Right cardiac atrium (tissue), 5 donors: Measurements from ENCODE around the gene P4HA1. TPM values are rescaled to one million over a fixed set of nuclear protein-coding genes. Genes with fewer than 3 reads are reported as not detected.

Source experiments
- ATAC-seq, 2 donors: fragments of 200-7000 bp; cut with Tn5 transposase; one replicate each; pipeline versions ENCODE4 v1.8.0 to v1.9.1; 2020; ENCODE audit warnings: moderate library complexity in 2 of 2, mild to moderate bottlenecking in 1 of 2
- DNase-seq, 3 donors: peaks; one replicate each; pipeline ENCODE4 v3.0.0-alpha.2; 2020
- H3K27ac ChIP-seq: one replicate; pipeline ENCODE4 v1.5.1; 2013; ENCODE audit warnings: mild to moderate bottlenecking, low read length, control low read depth, moderate library complexity
- H3K27me3 ChIP-seq: one replicate; pipeline ENCODE4 v1.6.1; 2013; ENCODE audit not compliant: control insufficient read depth, insufficient read depth
- H3K4me1 ChIP-seq: one replicate; pipeline ENCODE4 v1.6.1; 2013; ENCODE audit warnings: low read length; ENCODE audit not compliant: control insufficient read depth, insufficient read depth
- H3K4me3 ChIP-seq: one replicate; pipeline ENCODE4 v1.5.1; 2013; ENCODE audit warnings: low read length, control low read depth
- H3K9me3 ChIP-seq: one replicate; pipeline ENCODE4 v1.6.1; 2013; ENCODE audit warnings: low read length; ENCODE audit not compliant: control insufficient read depth
- WGBS: extraction: QIAGEN DNeasy Blood & Tissue Kit; methylation state at CpG from one replicate; pipeline ENCODE4 v1.1.7; 2013; 5-methylcytosine and 5-hydroxymethylcytosine counted together
- intact Hi-C, 4 donors: fragments of 100-400 bp; cut with DNase I; formaldehyde crosslinking; loops; one replicate each; pipeline versions ENCODE4 v1.11.0 to v1.14.0; 2022 to 2023
- polyA plus RNA-seq: library from polyadenylated mRNA; stranded (reverse); fragments of 200-250 nt; gene quantifications from one replicate; pipeline ENCODE4 v1.2.3, GENCODE V29; 2013
- total RNA-seq, 4 donors: library from RNA; stranded (reverse); fragmentation: NEBNext Ultra II Directional; extraction: Animal tissue kit (Norgen Biotek cat#: 25700); gene quantifications; one replicate each; pipeline ENCODE4 v1.2.1, GENCODE V29; 2021
- donor health status: healthy with polysubstance abuse.
- donor health status: DM: no; HTN: yes; CAD: no.
- donor health status: DM: no; HTN: no; CAD: no.
- donor health status: DM: no; HTN: yes; CAD: no; lungs with severe emphysema.
- donor health status: DM: yes; HTN: yes; CAD: no.

Gene P4HA1
- total and polyA plus RNA-seq, 5 donors, result 21.8 to 55.8 (median 43.5) TPM

DNA sequence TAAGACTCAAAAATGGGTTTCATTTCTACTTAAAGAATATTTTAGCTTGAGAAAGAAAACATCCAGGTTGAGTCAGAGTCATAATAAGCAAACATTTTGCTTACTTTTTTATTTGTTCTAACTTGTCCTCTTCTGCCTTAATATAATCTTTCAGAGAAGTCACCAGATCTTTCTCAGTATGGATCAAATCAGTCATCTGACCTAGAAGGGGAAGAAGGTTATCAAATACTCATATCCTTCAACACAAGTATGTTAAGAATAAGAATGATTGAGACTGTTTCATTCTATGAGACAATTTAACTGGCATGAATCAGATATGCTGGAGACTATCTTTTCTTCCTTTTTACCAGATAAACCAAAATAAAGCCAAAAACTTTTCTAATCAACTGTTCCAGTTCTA is 23.0 kb downstream of the P4HA1 start:
- intact Hi-C loops, result no loop called here
- no peak overlapping the region for H3K4me3 ChIP-seq
- no peak for ATAC-seq
- no peak for DNase-seq
- peaks cover 1% of the 10 kb centered on the region for H3K4me1 ChIP-seq
- H3K9me3 ChIP-seq, result no peaks in the 10 kb centered on the region
- no peaks in the 10 kb centered on the region for H3K27me3 ChIP-seq
- H3K27ac ChIP-seq, result no peak overlapping the region

- WGBS, result 76% methylated on average over 1 of the region's 1 CpG
- H3K27me3 ChIP-seq, result no peaks in the 10 kb centered on the region
- intact Hi-C loops, result no loop called here
- H3K9me3 ChIP-seq, result no peaks in the 10 kb centered on the region
- ATAC-seq (no peak), DNase-seq (no peak)
- no peak overlapping the region for H3K4me3 ChIP-seq
- H3K27ac ChIP-seq, result no peak overlapping the region
- peaks cover 2% of the 10 kb centered on the region for H3K4me1 ChIP-seq
These were observed 31.2 kb downstream of the P4HA1 start for GRCh38 chr10:73065441-73065840.

DNA sequence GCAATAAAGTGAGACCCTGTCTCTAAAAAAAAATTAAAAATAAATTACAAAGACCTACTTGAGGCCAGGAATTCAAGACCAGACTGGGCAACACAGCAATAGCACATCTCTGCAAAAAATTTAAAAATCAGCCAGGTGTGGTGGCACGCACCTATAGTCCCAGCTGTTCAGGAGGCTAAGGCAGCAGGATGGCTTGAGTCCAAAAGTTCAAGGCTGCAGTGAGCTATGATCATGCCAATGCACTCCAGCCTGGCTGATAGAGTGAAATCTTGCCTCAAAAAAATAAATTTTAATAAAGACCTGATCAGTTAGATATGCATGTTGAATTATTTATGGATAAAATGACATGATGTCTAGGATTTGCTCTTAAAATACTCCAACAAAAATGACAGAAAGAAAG is 34.9 kb downstream of the P4HA1 start:
- intact Hi-C loops, result no loop called here
- no peak for DNase-seq
- Histone ChIP-seq H3K4me1 (peaks cover 2% of the 10 kb centered on the region), H3K27me3 (no peaks in the 10 kb centered on the region), H3K4me3 (no peak overlapping the region), H3K27ac (no peak overlapping the region), H3K9me3 (no peaks in the 10 kb centered on the region)
- no peak for ATAC-seq
- WGBS, result 88% methylated on average over 1 of the region's 1 CpG

DNA sequence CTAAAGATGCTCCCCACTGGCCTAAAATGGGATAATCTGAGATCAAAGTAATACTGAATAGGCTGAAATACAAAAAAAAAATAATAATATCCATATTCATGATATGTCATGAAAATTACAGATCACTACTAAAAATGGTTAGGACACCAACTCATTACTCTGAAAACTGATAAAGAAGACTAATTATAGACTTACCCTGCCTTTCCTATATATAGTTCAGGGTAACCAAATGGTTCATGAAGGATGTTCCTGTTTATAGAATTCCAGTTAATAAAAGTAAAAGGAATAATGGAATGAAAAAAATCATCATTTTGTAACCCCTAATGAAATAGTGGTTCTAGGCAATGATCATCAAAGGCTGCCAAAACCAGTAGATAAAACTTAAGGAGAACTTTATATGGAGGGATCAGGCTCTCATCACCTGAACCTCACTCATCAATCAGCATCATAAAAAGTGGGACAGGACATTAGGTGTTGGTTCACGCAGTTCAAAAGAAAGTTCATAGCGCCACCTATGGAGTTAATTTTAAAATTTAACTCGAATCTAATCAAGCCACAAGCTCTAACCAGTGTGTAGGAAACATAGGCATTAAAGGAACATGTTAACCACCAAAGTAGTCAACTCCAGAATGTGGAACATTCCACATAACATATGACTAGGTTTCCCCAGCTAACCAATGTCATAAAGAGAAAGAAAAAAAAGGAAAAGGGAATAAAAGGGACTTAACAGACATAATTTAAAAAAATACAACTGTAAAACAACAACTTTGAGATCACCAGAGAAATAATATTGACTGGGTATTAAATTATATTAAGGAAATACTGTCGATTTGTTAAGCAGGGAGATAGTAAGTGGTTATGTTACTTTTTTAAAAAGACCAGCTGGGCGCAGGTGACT is 35.7 kb downstream of the P4HA1 start:
- H3K4me1 ChIP-seq, result peaks cover 2% of the 10 kb centered on the region
- no peaks in the 10 kb centered on the region for H3K9me3 ChIP-seq
- ATAC-seq, result peak; percentile 51 to 56
- H3K27me3 ChIP-seq, result no peaks in the 10 kb centered on the region
- 35% methylated on average over 5 of the region's 5 CpGs for WGBS
- DNase-seq, result no peak
- H3K4me3 ChIP-seq, result no peak overlapping the region
- intact Hi-C loops, result no loop called here
- H3K27ac ChIP-seq, result no peak overlapping the region

- intact Hi-C loops, result no loop called here
These were observed 36.5 kb downstream of the P4HA1 start for GRCh38 chr10:73060173-73060572.

DNA sequence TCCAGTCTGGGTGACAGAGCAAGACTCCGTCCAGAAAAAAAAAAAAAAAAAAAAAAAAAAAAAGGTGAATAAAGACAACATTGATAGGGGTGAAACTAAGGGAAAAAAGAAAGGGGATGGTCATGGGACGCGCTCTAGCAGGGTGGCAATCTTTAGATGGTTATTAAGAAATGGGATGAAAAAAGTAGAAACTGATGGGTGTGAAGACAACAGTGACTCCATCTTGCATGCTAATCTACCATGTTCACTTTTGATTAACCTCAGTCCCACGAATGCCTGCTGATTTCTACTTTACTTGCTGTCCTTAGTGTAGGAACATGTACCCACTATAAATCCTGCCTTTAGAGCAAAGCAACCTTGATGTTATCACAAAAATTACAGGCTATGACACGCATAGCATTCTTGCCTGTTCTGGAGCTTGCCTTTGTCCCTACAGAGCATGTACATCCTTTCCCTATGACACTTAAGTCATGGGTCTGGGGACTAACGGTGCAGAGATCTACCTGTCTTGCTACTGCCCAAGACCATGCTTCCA is 38.5 kb downstream of the P4HA1 start:
- H3K27me3 ChIP-seq, result no peaks in the 10 kb centered on the region
- intact Hi-C loops, result no loop called here
- no peak overlapping the region for H3K4me3 ChIP-seq
- WGBS, result 96% methylated on average over 6 of the region's 6 CpGs
- ATAC-seq (no peak), DNase-seq (no peak)
- H3K27ac ChIP-seq, result no peak overlapping the region
- H3K4me1 ChIP-seq, result peaks cover 2% of the 10 kb centered on the region
- H3K9me3 ChIP-seq, result no peaks in the 10 kb centered on the region

More at GRCh38 chr10:73060173-73060572, 36.5 kb downstream of the P4HA1 start:
- WGBS, result 79% methylated on average over 1 of the region's 1 CpG
- H3K4me1 ChIP-seq, result peaks cover 2% of the 10 kb centered on the region
- peak overlapping the region; percentile 68 for H3K27ac ChIP-seq
- H3K4me3 ChIP-seq, result no peak overlapping the region
- no peaks in the 10 kb centered on the region for H3K27me3 ChIP-seq
- DNase-seq (no peak), ATAC-seq (no peak)
- H3K9me3 ChIP-seq, result no peaks in the 10 kb centered on the region

- ATAC-seq (no peak), DNase-seq (no peak)
- Histone ChIP-seq H3K4me3 (no peak overlapping the region), H3K27me3 (no peaks in the 10 kb centered on the region), H3K9me3 (no peaks in the 10 kb centered on the region), H3K4me1 (no peaks in the 10 kb centered on the region), H3K27ac (no peak overlapping the region)
- WGBS, result 90% methylated on average over 2 of the region's 2 CpGs
- intact Hi-C loops, result no loop called here
These were observed 42.4 kb downstream of the P4HA1 start for GRCh38 chr10:73054286-73054685.

DNA sequence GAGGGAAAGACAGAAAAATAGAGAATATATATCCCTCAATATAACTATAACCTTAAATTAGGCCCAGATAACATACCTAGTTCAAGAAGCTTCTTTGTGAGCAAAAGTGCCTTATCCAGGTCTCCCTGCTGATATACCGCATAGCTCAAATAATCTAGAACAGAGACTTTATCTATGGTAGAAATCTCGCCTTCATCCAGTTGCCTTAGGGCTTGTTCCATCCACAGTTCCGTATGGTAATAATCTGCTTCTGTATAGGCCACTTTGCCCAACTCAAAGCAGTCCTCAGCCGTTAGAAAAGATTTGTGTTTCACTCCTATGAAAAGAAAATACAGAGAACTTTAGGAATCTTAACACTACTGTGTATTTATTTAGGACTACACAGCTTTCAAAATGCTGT is 43.4 kb downstream of the P4HA1 start:
- H3K27me3 ChIP-seq, result no peaks in the 10 kb centered on the region
- 89% methylated on average over 4 of the region's 4 CpGs for WGBS
- H3K4me3 ChIP-seq, result no peak overlapping the region
- ATAC-seq (no peak), DNase-seq (no peak)
- intact Hi-C loops, result no loop called here
- H3K9me3 ChIP-seq, result no peaks in the 10 kb centered on the region
- no peak overlapping the region for H3K27ac ChIP-seq
- H3K4me1 ChIP-seq, result no peaks in the 10 kb centered on the region

DNA sequence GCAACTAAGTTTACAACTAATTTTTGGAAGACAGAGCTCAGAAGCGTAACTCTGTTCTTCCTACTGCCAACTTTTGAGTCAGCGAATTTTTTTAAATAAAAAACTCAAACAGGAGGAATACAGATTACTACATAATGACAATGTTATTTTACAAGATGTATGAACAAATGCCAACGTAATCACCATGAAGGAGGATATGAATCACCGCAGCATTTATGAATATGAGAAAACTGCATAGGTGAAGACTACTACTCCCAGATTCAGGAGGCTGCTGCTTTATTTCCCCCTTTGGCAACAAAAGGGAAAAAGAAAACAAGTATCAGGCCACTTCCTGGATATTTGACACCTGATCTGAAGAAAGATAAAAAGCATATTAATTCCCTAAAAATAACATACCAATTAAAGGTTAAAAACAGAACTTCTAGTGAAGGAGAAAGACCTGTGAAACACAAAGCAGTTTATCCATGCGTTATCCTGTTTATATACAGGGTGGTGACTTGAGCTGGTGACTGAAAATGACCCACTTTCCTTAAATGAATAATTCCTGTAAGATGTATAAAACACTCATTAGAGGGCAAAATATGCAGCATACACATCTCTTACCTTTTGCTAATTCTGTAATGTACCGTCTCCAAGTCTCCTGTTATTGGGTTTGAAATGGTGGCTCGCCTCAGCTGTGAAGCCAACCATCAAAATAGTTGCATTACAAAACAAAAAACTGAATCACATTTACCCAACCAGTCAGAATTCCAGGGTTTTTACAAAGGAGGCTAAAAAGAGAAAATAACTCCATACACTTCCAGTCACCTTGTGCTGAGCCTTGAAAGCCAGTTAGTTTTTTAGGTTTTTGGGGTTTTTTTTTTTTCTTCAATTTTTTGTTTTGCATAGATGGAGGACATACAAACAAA is 52.0 kb downstream of the P4HA1 start:
- Histone ChIP-seq H3K4me1 (no peaks in the 10 kb centered on the region), H3K4me3 (no peak overlapping the region), H3K27ac (no peak overlapping the region), H3K27me3 (no peaks in the 10 kb centered on the region), H3K9me3 (no peaks in the 10 kb centered on the region)
- ATAC-seq, result peak; percentile 31 to 36
- intact Hi-C loops, result no loop called here
- 60% methylated on average over 7 of the region's 7 CpGs for whole genome bisulfite sequencing
- DNase-seq, result no peak

DNA sequence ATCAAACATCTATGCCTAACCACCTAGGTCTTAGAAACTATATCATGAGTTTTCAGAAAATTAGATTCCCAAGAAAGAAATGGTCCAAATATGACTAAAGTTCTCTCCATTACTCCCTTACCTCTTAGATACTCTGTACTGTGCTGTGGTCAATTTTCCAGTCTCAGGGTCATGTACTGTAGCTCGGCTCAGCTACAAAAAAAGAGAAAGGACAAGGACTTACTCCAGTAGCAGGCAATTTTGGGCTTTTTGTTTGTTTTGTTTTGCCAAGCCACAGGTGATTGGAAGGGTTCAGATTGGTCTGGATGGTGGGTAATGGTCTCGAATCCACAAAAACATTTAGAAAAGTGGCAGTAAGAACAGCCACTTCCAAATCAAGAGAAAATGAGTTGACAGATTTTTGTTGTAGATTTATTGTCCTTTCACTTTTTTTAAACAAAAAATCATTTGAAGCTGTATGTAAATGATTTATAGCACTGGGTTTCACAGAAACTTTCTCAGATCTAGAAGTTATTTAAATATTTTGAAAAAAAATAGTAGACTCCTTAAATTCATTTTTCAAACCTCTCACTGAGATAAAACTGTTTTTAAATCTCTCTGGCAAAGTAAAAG is 52.8 kb downstream of the P4HA1 start:
- Histone ChIP-seq H3K9me3 (no peaks in the 10 kb centered on the region), H3K27me3 (no peaks in the 10 kb centered on the region), H3K4me1 (no peaks in the 10 kb centered on the region), H3K27ac (peak overlapping the region; percentile 7), H3K4me3 (no peak overlapping the region)
- no peak for ATAC-seq
- 80% methylated on average over 2 of the region's 2 CpGs for WGBS
- no peak for DNase-seq
- intact Hi-C loops, result no loop called here
